Activated T-cell treated with anti-CD3 and anti-CD28 coated beads, Interleukin-2, amount 50 U/mL, for 48 hours (primary cell): ENCODE results near the gene USP32.

Experiments
- DNase-seq, 2 experiments: peaks; one replicate each; pipeline ENCODE4 v3.0.0-alpha.2; 2020

The USP32 gene

GRCh38 chr17:60148373-60148772 is 243.6 kb downstream of the USP32 start:
- no peak for DNase-seq

GRCh38 chr17:60147553-60148223 is 244.2 kb downstream of the USP32 start:
- DNase-seq = no peak

- no peak for DNase-seq
These were observed 245.7 kb downstream of the USP32 start for GRCh38 chr17:60146206-60146605.

- DNase-seq = no peak
These were observed 246.7 kb downstream of the USP32 start for GRCh38 chr17:60145006-60145935.

- peak; percentile 86 to 88 for DNase-seq
These were observed 248.9 kb downstream of the USP32 start for GRCh38 chr17:60142872-60143499.

GRCh38 chr17:60141111-60142018 is 250.6 kb downstream of the USP32 start:
- no peak for DNase-seq

GRCh38 chr17:60139438-60140285 is 252.3 kb downstream of the USP32 start:
- peak; percentile 71 to 78 for DNase-seq

- no peak for DNase-seq
These were observed 253.0 kb downstream of the USP32 start for GRCh38 chr17:60138769-60139437.

GRCh38 chr17:60137731-60138130 is 254.2 kb downstream of the USP32 start:
- no peak for DNase-seq

GRCh38 chr17:60135951-60136666 is 255.8 kb downstream of the USP32 start:
- DNase-seq = no peak

- peak; percentile 86 to 89 for DNase-seq
These were observed 256.6 kb downstream of the USP32 start for GRCh38 chr17:60135151-60135950.

GRCh38 chr17:60134396-60135150 is 257.4 kb downstream of the USP32 start:
- DNase-seq = peak; percentile 43 to 49

GRCh38 chr17:60130466-60130865 is 261.5 kb downstream of the USP32 start:
- no peak for DNase-seq

GRCh38 chr17:60129164-60129563 is 262.8 kb downstream of the USP32 start:
- DNase-seq = peak in 1 of 2 experiments; percentile 4
